Measurements from ENCODE around the gene METTL9. TPM values are rescaled to one million over a fixed set of nuclear protein-coding genes. Genes with fewer than 3 reads are reported as not detected.
"Not testable (repeated sequence)": the region's sequence is repeated elsewhere in the genome, so short reads cannot be mapped to it uniquely, and the experiment has no call there.

METTL9 gene
- total RNA-seq, 1 donor from 2014 or later, result 91.9 TPM

DNA sequence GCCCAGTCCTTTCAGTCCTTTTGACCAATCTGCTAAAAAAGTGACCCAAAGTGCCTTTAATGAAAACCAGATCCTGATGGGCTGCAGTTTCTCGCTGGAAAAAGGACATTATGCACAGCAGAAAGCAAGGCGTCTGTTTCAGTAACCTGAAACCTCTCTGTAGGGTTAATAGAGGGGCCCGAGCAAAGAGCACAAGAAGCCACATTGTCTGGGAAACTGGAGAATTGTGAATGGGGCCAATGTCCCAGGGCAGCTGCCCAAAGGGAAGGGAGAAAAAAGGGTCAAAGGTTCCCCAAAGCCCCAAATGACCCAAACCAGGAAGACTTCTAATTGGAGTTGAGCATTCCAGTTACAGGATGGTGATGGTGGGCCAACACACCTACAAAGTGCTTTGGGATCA is 67.4 kb downstream of the METTL9 start:
- TF ChIP-seq, protein P1, sequence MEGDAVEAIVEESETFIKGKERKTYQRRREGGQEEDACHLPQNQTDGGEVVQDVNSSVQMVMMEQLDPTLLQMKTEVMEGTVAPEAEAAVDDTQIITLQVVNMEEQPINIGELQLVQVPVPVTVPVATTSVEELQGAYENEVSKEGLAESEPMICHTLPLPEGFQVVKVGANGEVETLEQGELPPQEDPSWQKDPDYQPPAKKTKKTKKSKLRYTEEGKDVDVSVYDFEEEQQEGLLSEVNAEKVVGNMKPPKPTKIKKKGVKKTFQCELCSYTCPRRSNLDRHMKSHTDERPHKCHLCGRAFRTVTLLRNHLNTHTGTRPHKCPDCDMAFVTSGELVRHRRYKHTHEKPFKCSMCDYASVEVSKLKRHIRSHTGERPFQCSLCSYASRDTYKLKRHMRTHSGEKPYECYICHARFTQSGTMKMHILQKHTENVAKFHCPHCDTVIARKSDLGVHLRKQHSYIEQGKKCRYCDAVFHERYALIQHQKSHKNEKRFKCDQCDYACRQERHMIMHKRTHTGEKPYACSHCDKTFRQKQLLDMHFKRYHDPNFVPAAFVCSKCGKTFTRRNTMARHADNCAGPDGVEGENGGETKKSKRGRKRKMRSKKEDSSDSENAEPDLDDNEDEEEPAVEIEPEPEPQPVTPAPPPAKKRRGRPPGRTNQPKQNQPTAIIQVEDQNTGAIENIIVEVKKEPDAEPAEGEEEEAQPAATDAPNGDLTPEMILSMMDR (IDR thresholded peaks at IDR 0.05), result no peak
- H3K4me1 Mint-ChIP-seq (ENCODE audit: unreplicated experiment), result peaks cover 8% of the 10 kb centered on the region
- DNase-seq (ENCODE audit: extremely low spot score, unreplicated experiment), result no peak
- no peak overlapping the region for H3K27ac Mint-ChIP-seq (ENCODE audit: unreplicated experiment)
- H3K36me3 Mint-ChIP-seq (ENCODE audit: unreplicated experiment), result no peaks in the 10 kb centered on the region
- peaks cover 19% of the 10 kb centered on the region for H3K27me3 Mint-ChIP-seq (ENCODE audit: unreplicated experiment)
- no peaks in the 10 kb centered on the region for H3K9me3 Mint-ChIP-seq (ENCODE audit: unreplicated experiment)
- H3K4me3 Mint-ChIP-seq (ENCODE audit: unreplicated experiment), result no peak overlapping the region

- Mint-ChIP-seq H3K4me3 (ENCODE audit: unreplicated experiment) (no peak overlapping the region), H3K9me3 (ENCODE audit: unreplicated experiment) (no peaks in the 10 kb centered on the region), H3K36me3 (ENCODE audit: unreplicated experiment) (no peaks in the 10 kb centered on the region), H3K4me1 (ENCODE audit: unreplicated experiment) (peaks cover 8% of the 10 kb centered on the region), H3K27me3 (ENCODE audit: unreplicated experiment) (peaks cover 20% of the 10 kb centered on the region), H3K27ac (ENCODE audit: unreplicated experiment) (no peak overlapping the region)
- TF ChIP-seq, protein P1 (IDR thresholded peaks at IDR 0.05), result no peak
- DNase-seq (ENCODE audit: extremely low spot score, unreplicated experiment), result no peak
Observed at GRCh38 chr16:21667575-21667974, 68.2 kb downstream of the METTL9 start.

DNA sequence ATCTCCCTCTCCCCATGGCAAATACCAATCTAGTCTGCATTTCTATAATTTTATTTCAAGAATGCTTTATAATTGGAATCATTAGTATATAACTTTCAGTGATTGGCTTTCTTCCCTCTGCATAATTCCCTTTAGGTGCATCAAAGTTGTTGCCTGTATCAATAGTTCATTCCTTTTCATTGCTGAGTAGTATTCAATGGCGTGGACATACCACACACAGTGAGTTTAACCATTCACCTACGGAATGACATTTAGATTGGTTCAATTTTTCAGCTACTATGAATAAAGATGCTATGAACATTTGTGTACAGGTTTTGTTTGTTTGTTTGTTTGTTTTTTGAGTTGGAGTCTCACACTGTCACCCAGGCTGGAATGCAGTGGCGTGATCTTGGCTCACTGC is 74.1 kb downstream of the METTL9 start:
- no peak overlapping the region for H3K4me3 Mint-ChIP-seq (ENCODE audit: unreplicated experiment)
- no peak for DNase-seq (ENCODE audit: extremely low spot score, unreplicated experiment)
- H3K27ac Mint-ChIP-seq (ENCODE audit: unreplicated experiment), result no peak overlapping the region
- H3K9me3 Mint-ChIP-seq (ENCODE audit: unreplicated experiment), result peaks cover 6% of the 10 kb centered on the region
- no peaks in the 10 kb centered on the region for H3K4me1 Mint-ChIP-seq (ENCODE audit: unreplicated experiment)
- H3K36me3 Mint-ChIP-seq (ENCODE audit: unreplicated experiment), result peaks cover 2% of the 10 kb centered on the region
- peaks cover 19% of the 10 kb centered on the region for H3K27me3 Mint-ChIP-seq (ENCODE audit: unreplicated experiment)
- TF ChIP-seq, protein P1 (IDR thresholded peaks at IDR 0.05), result no peak

DNA sequence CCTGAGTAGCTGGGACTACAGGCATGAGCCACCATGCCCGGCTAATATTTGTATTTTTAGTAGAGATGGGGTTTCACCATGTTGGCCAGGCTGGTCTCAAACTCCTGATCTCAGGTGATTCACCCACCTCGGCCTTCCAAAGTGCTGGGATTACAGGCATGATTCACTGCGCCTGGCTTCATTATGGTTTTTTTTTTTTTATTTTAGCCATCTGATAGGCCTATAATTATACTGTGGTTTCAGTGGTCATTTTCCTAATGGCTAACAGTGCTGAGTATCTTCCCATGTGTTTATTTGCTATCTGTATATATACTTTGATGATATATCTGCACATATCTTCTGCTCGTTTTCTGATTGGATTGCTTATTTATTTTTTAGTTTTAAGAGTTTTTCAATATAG is 75.1 kb downstream of the METTL9 start:
- H3K36me3 Mint-ChIP-seq (ENCODE audit: unreplicated experiment); DNase-seq (ENCODE audit: extremely low spot score, unreplicated experiment); H3K9me3 Mint-ChIP-seq (ENCODE audit: unreplicated experiment); H3K27ac Mint-ChIP-seq (ENCODE audit: unreplicated experiment); H3K4me1 Mint-ChIP-seq (ENCODE audit: unreplicated experiment); H3K4me3 Mint-ChIP-seq (ENCODE audit: unreplicated experiment): not testable (repeated sequence)
- H3K27me3 Mint-ChIP-seq (ENCODE audit: unreplicated experiment), result peaks cover 15% of the 10 kb centered on the region

GRCh38 chr16:21680714-21681113 is 81.3 kb downstream of the METTL9 start:
- not testable (repeated sequence) for H3K27me3 Mint-ChIP-seq (ENCODE audit: unreplicated experiment); H3K27ac Mint-ChIP-seq (ENCODE audit: unreplicated experiment); DNase-seq (ENCODE audit: extremely low spot score, unreplicated experiment); H3K36me3 Mint-ChIP-seq (ENCODE audit: unreplicated experiment); H3K9me3 Mint-ChIP-seq (ENCODE audit: unreplicated experiment); H3K4me1 Mint-ChIP-seq (ENCODE audit: unreplicated experiment); H3K4me3 Mint-ChIP-seq (ENCODE audit: unreplicated experiment)

DNA sequence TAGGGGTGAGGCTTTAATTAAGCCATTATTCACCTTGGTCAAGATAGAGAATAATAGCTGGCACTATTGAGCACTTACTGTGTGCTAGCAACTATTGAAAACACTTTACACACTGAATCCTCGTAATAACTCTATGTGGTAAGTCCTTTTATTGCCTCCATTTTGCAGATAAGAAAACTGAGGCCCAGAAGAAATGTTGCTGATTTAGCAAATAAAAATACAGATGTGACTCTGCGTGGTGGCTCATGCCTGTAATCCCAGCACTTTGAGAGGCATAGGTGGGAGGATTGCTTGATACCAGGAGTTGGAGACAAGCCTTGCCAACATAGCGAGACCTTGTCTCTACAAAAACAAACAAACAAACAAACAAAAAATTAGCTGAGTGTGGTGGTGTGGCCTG is 83.8 kb downstream of the METTL9 start:
- Mint-ChIP-seq H3K27me3 (ENCODE audit: unreplicated experiment) (peaks cover 8% of the 10 kb centered on the region), H3K27ac (ENCODE audit: unreplicated experiment) (no peak overlapping the region), H3K9me3 (ENCODE audit: unreplicated experiment) (no peaks in the 10 kb centered on the region)

More for the DNA sequence above, 83.8 kb downstream of the METTL9 start:
- H3K4me3 Mint-ChIP-seq (ENCODE audit: unreplicated experiment), result no peak overlapping the region
- no peaks in the 10 kb centered on the region for H3K4me1 Mint-ChIP-seq (ENCODE audit: unreplicated experiment)
- TF ChIP-seq, protein P1 (IDR thresholded peaks at IDR 0.05), result no peak
- no peak for DNase-seq (ENCODE audit: extremely low spot score, unreplicated experiment)
- H3K36me3 Mint-ChIP-seq (ENCODE audit: unreplicated experiment), result no peaks in the 10 kb centered on the region

Data from osteocyte (in vitro differentiated cells).